GM21360 (cell line): ENCODE measurements around the gene SCAPER.

ENCODE experiments used
- ATAC-seq: cut with Tn5 transposase; IDR thresholded peaks from one replicate; pipeline ENCODE4 v1.9.1; 2021; ENCODE audit warnings: mild to moderate bottlenecking, moderate library complexity; ENCODE audit not compliant: unreplicated experiment

The SCAPER gene

DNA sequence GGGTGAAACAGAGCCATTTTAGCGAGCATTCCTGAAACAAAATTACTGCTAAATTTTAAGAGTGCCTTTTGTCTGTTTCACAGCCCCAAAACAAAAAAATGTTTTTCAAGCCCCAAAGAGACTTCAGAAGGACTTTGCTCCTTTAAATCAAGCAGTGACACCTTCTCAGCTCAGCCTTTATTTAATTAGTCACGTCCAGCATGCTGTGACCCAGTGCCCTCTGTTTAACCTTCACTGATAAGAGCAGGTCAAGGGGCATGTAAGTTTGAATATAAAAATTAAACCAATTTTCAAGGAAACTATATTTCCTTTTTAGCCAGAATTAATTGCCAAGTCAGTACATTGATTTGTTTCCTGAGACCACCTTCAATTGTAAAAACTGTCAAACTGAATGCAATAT, 527.9 kb downstream of the SCAPER start:
- ATAC-seq: no peak

DNA sequence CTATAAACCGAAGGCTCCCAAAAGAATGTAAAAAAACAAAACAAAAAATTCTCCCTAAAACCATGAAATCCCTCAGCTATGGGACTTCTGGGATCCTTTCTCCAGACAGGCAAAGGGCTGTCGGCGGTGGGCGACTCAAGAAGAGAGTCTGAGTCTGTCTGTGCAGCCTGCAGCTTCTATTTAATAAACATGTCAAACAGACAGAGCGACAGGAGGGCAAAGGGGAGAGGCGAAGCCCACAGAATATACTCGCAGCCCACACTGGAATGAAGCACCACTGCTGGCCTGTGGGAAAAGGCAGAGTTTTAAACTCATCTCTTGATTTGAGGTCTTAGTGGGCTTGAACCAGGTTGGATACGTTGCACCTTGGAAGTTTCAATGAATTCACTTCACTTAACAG, 528.3 kb downstream of the SCAPER start:
- ATAC-seq: no peak

DNA sequence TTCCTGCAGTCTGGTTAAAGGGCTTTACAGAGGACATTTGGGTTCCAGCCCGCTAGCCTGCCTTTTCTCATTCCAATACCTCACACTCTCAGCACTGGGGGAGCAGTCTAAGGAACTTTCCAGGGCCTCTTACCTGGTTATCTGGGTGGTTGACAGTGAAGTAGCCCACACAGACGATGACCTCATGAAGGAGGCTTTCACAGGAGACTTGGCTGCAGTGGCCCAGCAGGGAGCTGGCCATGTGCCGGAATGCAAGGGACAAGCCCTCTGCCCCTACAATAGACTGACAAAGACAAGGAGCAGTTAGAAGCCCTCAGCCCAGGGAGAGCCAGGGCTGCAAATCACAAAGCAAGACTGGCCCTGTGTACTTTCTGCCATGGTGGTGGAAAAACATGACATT, 529.1 kb downstream of the SCAPER start:
- no peak for ATAC-seq

DNA sequence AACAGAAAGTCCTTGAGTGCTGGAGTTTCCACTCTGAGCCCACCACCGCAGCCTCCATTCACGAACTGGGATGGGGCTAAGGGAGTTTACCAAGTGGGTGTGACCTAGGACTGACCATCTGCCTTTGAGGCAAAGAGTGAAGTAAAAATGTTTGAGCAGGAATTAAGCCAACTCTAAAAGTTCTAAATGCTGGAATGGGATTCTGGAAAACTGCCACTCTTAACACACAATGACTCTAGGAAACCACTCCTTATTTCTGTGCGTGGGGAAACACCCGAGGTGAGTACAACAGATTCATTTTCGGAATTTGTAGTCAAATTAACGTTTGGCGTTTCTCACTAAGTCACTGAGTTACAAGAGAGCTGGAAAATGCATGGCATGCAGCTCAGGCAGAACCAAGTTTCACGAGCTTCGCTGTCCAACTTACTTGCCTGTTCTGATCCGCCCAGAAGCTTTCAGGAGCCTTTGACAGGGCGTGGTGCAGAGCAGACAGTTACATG, 537.0 kb downstream of the SCAPER start:
- no peak for ATAC-seq

DNA sequence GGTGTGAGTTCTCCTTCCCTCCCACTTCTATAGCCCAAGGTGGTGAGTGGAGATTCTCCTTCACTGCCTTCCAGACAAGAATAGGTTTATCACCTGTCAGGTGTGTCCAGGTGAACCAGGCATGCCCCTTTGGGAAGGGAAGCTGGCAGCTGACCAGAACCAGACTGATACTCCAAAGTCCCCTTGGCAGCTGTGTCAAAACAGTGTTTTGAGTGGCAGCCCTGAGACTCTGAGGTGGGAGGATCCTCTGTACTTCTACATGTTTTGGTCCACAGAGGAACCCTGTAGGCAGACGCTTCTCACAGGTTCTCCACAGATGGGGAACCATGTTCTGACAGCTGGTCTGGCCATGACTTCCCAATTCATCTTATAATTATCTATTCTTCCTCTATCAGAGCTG, 538.4 kb downstream of the SCAPER start:
- ATAC-seq: no peak

DNA sequence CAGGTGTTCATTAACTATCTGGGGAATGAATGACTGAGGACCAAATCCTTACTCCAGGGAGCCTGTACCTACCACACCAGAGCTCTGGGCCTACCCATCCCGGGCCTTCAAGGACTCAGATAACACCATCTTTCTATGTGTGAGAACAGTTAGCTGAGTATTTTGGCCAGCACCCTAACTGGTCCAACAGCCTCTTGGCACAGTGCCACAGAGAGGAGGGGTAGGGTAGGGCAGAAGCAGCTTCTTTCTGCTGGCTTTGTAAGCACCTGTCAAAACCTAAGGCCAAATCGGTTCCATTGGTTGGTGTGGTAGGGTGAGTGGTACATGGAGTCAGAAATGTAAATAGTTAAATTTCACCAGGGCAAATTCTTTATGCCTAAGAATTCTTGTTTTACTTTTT, 541.9 kb downstream of the SCAPER start:
- no peak for ATAC-seq

DNA sequence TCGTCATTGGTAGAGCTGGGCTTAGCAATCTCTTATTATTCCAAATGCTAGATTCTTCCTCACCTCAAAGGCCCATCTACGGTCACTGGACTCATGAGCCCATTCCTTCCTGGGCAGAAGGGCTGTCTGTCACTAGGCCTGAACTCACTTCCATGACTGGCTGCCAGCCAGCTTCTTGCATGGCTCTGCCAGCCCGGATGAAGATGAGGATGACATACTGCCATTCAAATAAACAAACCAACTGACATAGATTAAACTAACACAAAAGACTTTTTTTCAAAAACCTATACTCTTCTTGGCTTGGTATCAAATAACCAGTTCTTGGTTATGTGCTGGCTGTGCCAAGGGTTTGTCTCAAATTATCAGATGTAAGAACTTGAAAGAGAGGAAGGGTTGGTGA, 544.7 kb downstream of the SCAPER start:
- ATAC-seq: no peak

DNA sequence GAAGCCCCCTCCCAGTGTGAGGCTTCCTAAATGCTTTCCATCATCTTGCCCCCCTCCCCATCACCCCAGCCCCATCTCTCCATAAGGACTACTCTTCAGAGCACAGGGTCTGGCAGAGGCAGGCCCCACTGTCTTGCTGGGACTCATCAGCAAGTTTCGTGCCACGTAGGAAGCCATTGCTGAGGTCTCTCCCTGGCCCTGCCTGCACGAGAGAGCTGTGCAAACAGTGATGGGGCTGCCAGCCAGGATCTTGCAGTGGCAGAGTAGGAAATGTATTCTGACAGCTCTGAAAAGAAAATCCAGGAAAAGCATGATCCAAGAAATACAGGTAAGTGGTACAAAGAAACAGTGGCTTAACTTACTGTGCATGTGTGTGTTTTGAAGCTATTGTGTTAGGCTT, 546.0 kb downstream of the SCAPER start:
- no peak for ATAC-seq

DNA sequence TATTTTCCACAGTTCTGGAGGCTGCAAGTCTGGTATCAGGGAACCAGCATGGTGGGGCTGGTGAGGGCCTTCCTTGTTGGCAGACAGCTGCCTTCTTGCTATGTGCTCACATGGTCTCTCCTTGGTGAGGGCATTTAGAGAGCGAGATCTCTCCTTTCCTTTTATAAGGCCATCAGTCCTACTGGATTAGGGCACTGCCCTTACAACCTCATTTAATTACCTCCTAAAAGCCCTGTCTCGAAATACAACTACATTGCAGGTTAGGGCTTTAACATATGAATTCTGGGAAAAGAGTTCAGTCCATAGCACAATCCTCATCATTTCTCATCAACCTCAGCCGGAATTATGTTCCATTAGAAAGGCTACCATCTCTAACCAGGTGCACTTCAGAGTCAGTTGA, 546.7 kb downstream of the SCAPER start:
- ATAC-seq: no peak

DNA sequence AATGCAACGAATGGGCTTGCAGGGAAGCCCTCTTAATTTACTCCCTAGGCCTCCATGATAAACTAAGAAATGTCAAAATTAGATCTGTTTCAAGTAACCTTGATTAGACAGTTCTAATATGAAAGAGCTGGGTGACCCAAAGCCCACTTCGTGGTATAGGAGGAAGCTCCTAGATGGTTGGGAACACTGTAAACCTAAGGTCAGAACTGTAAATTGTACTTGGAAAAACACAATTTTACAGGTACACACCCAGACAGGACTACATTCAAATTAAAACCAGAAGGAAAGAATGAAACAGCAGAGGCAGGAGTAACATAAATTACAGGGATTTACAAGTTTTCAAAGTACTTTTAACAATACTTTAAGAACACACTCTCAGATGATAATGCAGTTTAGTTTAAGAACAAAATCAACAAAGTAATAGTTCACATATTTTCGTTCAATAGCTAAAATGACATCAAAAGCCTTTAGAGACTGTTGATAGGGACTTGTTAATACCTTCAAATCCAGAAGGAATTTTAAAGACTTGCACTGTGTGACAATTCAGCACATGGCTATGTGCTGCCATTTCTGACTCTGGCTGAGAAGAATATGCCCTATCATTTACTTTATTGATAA, 550.2 kb downstream of the SCAPER start:
- ATAC-seq: no peak

DNA sequence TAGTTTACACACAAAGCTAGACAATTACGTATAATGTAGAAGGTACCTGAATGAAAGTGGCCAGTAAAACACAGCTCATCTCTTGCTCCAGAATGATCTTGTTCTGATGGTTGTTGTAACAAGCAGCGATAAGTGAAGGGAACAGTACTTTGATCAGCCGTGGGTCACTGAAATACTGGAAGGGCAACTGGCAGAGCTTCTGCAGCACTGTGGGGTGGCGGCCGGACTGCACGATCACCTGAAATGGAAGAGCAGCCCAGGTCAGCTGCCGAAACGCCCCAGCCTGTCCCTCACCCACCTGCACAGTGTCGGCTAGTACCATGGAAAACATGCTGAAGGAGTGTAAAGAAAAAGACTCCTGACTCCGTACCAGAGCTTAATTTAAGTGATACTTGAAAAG, 551.2 kb downstream of the SCAPER start:
- no peak for ATAC-seq

DNA sequence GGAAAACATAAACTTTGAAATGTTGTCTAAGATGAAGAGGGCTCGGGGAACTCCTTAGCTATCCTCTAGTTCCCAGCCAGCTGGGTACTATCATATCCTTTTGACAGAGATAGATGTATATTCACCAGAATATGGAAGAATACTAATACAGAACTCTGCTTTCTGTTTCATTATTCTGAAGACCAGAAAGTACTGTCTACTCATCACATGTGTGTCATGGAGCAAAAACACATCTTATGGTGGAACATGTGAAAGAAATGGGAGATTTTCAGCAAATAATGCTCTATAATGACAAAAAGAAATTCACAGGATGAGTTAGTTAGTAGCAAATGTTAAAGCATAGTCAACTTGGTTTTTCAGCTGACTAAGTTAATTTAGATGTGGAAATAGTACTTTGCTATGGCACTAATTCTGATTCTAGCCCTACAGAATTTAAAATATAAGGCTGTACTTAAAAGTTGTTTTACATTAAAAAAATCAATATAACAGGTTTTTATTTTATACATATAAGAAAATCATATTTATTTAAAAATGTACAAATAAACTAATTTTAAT, 552.0 kb downstream of the SCAPER start:
- no peak for ATAC-seq

DNA sequence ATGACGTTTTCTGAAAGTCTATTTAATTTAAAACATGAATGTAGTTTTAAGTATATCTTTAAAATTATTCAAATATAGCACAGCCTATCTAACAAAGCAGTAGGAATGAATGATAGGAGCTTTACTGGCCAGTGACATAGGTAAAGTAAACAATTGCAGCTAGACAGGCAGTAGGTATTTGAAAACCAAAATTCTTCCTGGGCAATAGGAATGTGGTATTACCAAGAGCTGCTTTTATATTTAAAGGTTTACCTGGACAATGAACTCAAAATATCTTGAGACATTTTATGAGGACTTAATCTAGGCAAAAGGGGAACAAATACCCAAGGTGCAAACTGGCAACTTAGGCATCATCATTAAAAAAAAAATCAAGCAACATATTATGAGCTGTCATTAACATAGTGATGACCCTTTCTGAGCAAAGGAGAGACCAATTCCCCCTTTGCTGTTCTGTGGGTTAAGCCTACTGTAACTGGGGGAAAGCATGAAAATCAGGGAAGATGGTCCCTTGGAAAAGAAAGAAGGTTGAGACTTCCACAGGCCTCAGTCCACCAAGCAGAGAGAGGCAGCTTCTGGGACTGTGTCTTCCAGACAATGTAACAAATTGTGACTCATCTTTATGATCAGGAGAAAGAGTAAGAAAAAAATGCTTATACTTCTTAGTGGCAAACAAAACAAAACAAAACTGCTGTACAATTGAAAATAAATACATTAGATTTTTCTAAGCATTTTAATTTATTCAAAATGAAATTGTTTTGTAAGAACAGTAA, 555.7 kb downstream of the SCAPER start:
- no peak for ATAC-seq

DNA sequence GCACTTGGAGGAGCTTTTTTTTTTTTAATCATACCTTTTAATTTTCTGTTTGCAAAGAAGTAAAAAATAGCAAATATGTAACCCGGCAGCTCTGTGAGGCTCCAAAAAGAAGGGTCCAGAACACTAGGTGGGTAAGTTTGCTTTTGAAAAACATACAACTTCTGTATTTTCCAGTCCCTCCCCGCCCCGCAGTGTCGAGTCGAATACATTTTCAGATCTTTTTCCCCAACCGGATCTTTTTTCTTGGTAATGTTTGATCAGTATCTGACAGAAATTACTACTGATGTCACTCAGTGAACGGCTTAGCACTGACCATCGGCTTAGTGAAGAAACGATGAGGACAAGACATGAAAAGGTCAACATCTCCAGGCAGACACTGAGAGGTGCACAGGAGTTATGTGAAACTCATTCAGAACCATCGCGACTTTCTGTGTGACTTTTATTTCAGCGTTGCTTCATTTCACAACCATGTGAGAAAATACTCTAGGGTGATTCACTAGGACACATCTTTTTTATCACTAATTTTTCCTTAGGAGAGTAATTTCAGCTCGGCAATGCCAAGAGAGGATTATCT, 557.6 kb downstream of the SCAPER start:
- no peak for ATAC-seq

DNA sequence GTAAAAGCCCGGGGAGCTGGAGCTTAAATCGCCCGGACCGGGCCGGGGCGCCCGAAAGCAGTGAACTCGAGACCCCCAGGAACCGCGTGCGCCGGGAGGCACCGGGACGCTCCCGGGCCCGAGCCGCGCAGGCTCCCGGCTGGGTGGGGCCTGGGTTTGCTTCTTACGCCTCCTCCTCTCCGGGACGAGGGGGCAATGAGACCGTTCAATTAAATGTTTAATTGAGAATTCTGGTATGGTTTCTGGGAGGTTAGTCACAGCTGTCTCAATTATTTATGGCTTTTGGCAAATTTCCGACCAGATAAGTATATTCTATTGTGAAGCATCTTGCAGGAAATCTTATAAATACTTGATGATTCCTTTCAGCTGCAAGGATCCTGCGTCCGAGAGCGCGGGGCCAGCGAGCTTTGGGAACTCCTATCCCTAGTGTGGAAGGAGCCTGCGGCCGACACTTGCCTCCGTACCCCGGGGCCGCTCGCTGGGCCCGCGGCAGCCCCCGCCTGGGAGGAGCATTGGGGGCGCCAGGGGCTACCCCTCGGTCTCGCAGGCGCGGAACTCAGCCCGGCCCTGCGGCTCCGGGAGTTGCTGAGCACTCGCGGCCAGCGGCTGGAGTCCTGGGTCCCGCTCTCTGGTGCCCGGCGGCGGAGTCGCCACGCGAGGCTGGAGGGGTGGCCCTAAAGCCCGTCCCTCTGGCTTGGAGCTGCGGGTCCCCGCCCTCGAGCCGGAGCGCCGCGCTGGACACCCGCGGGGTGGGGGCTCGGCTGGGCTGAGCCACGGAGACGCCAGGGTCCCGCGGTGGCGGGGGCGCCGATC, 558.3 kb downstream of the SCAPER start:
- no peak for ATAC-seq

DNA sequence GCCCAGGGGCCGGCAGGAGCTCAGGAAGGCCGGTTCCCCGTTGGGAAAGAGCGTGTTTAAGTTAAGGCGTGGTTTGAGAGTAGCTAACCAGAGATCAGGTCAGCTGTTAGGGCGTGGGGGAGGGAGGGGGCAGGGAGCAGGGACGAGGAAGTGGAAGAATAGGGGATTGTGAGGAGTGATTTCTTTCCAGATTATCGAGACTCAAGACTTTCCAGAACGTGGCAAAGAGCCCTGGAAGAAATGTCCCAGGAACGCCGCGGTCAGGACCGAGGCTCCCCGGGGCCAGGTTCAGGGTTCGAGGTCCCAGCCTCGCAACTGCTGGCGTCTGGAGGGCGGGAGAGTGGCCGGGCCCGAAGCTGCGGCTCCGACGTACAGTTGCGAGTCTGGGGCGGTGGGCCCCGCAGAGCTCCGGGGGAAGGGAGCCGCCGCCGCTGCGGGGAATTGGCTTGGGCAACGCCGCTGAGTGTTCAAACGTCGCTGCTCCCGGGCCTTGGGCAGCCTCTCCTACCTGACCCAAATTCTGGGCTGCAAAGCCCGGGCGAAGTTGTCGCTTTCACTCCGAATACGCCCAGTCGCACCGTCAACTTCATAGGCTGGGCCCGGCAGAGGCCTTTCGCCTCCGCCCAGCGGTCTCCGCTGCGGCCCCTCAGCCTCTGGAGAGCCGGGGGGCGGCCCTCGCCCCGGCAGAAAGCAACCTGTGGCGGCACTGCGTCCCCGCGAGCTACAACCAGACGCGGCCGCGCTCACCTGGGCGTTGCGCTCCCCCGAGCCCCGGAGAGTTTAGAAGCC, 559.1 kb downstream of the SCAPER start:
- no peak for ATAC-seq

DNA sequence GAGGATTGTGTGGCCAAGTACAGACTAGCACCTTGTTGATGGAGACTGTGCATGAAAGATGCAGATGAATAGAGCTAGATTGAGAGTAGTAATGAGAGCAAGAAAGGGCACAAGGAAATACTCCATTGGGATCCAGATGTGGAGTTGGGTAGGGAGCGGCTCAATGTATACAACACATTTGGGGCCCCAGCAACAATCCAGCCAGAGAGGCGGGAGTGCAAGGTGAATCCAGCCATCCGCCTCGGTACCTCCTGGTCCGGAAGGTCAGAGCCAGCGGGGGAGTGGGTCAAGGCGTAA, 559.6 kb downstream of the SCAPER start:
- ATAC-seq: no peak

DNA sequence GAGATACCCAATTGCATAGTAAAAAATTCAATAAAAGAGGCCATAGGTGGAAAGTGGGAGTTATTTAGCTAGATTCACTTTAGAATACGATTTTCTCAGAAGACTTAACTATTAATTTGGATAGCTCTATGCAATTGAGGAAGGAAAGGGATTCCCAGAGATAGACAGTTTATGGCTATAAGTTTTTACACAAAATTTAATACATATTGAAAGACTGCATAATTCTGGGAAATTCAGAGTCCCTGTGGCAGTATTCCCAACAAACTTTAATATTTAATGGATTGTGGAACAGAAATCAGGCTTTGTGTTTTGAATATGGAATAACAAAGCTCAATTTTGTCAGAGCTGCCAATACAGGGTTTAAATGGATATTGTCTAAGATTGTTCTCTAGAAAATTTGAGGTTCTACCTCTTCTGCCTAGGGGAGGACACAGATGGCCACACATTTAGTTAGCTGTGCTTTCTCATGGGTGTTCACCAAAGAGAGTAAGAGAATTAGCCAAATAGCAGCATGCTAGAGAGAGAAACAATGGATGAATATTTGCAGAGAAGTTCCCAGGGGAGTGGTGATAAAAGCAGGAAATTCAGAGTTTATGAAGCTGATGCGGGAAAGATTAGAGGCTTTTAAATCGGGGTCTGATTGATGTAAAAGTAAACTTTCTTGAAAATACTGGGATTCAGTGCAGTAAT, 560.1 kb downstream of the SCAPER start:
- no peak for ATAC-seq

DNA sequence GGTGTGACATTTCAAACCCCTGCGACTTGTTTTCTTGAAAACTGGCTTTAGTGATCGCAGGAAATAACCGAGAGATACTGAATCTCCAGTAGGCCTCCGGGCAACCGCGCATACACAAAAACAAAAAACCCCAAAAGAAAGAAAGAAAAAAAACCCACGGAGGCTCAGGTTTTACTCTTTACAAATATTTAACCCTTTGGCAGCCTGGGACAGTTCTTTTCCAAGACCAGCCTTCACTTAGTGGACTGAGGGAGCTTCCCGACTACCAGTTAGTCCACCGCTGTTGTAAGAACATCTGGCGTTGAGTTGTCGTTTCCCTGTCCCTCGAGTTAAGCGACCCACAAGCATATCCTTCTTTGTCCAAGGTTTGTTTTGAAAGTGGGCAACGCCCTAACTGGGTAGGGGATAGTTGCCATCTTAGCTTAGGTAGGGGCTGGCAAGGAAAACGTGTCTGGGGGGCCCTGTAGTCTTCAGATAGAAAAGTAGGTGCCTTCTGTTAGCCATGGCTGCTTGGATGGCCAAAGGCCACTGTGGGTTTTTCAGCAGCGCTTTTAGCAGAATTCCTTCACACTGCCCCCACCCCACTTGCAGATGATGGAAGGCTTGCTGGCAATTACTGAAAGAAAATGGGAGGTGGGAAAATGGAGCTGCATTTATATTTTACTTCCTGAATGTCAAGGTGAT, 561.7 kb downstream of the SCAPER start:
- no peak for ATAC-seq
